IMR-90 (cell line): ENCODE data around the gene S100A12.
"Not testable (repeated sequence)": the region's sequence is repeated elsewhere in the genome, so short reads cannot be mapped to it uniquely, and the experiment has no call there.

Experiments
- CHD1 ChIP-seq: IDR thresholded peaks from 2 replicates; pipeline ENCODE4 v1.6.1; 2012; ENCODE audit warnings: low read depth, low read length, improper control_type of control experiment
- CTCF ChIP-seq: conservative IDR thresholded peaks from 2 replicates; pipeline ENCODE4 v1.5.1; 2012; ENCODE audit warnings: mild to moderate bottlenecking, low read depth, low read length, improper control_type of control experiment
- ELK1 ChIP-seq: fragments of 150-350 bp; IDR thresholded peaks from 2 replicates; pipeline ENCODE4 v1.6.1; 2016; ENCODE audit warnings: low read depth, mild to moderate bottlenecking, low read length, moderate library complexity, borderline replicate concordance
- FOS ChIP-seq: fragments of 150-350 bp; IDR thresholded peaks from 2 replicates; pipeline ENCODE4 v1.6.1; 2016; ENCODE audit warnings: low read depth, low read length
- MAFK ChIP-seq: IDR thresholded peaks from 2 replicates; pipeline ENCODE4 v1.6.1; 2012; ENCODE audit warnings: low read depth, low read length, improper control_type of control experiment
- MXI1 ChIP-seq: IDR thresholded peaks from 2 replicates; pipeline ENCODE4 v1.6.1; 2012; ENCODE audit warnings: low read depth, mild to moderate bottlenecking, low read length, moderate library complexity, borderline replicate concordance
- POLR2A ChIP-seq: IDR thresholded peaks from 2 replicates; pipeline ENCODE4 v1.6.1; 2012; ENCODE audit warnings: mild to moderate bottlenecking, low read depth, low read length
- RAD21 ChIP-seq: IDR thresholded peaks from 2 replicates; pipeline ENCODE4 v1.6.1; 2012; ENCODE audit warnings: low read length, improper control_type of control experiment
- RCOR1 ChIP-seq: IDR thresholded peaks from 2 replicates; pipeline ENCODE4 v1.6.1; 2012; ENCODE audit warnings: mild to moderate bottlenecking, low read length, improper control_type of control experiment; ENCODE audit not compliant: insufficient replicate concordance
- RFX5 ChIP-seq: IDR thresholded peaks from 2 replicates; pipeline ENCODE4 v1.8.0; 2012; ENCODE audit warnings: low read depth, mild to moderate bottlenecking, low read length, moderate library complexity
- SMC3 ChIP-seq: fragments of 150-350 bp; IDR thresholded peaks from 2 replicates; pipeline ENCODE4 v1.6.1; 2016; ENCODE audit warnings: low read depth, mild to moderate bottlenecking, antibody characterized with exemption, low read length, moderate library complexity
- USF2 ChIP-seq: fragments of 150-350 bp; IDR thresholded peaks from 2 replicates; pipeline ENCODE4 v1.6.1; 2017; ENCODE audit warnings: mild to moderate bottlenecking, antibody characterized with exemption, low read length, low read depth

- not testable (repeated sequence) for TF ChIP-seq USF2, SMC3, CTCF, MXI1, POLR2A, MAFK, ELK1, RCOR1, FOS, RAD21, RFX5, CHD1
Measured at GRCh38 chr1:153419436-153419793, 44.0 kb upstream of the S100A12 start.
